Left ventricle myocardium superior (tissue), 1 donor: ENCODE data around the gene DSCAM. TPM values are rescaled to one million over a fixed set of nuclear protein-coding genes. Genes with fewer than 3 reads are reported as not detected.

Experiments
- ATAC-seq: fragments of 200-7000 bp; cut with Tn5 transposase; one replicate; pipeline ENCODE4 v1.9.1; 2020; ENCODE audit warnings: mild to moderate bottlenecking, moderate library complexity
- DNase-seq: peaks from one replicate; pipeline ENCODE4 v3.0.0-alpha.2; 2020
- intact Hi-C: fragments of 100-400 bp; cut with micrococcal nuclease; formaldehyde crosslinking; loops from one replicate; pipeline ENCODE4 v1.11.0; 2022
- total RNA-seq: library from RNA; stranded (reverse); fragmentation: NEBNext Ultra II Directional; extraction: Animal tissue kit (Norgen Biotek cat#: 25700); gene quantifications from one replicate; pipeline ENCODE4 v1.2.1, GENCODE V29; 2021
- donor health status: DM: no; HTN: yes; CAD: no; lungs with severe emphysema.

DSCAM gene
- total RNA-seq, 1 donor from 2014 or later: not detected

GRCh38 chr21:40587736-40588346, 259.1 kb downstream of the DSCAM start:
- DNase-seq: no peak
- ATAC-seq: no peak
- intact Hi-C loops: no loop called here

- DNase-seq: no peak
- intact Hi-C loops: no loop called here
- no peak for ATAC-seq
These were observed 260.4 kb downstream of the DSCAM start for GRCh38 chr21:40586575-40586974.

GRCh38 chr21:40577285-40578043, 269.5 kb downstream of the DSCAM start:
- ATAC-seq (no peak), DNase-seq (no peak)
- intact Hi-C loops: no loop called here

GRCh38 chr21:40575976-40576375, 271.0 kb downstream of the DSCAM start:
- DNase-seq (no peak), ATAC-seq (no peak)
- intact Hi-C loops: no loop called here

- DNase-seq (no peak), ATAC-seq (no peak)
- intact Hi-C loops: no loop called here
These were observed 277.6 kb downstream of the DSCAM start for GRCh38 chr21:40569357-40569756.

- no peak for DNase-seq
- intact Hi-C loops: no loop called here
- ATAC-seq: no peak
These were observed 278.2 kb downstream of the DSCAM start for GRCh38 chr21:40568807-40569206.

GRCh38 chr21:40567501-40567900, 279.5 kb downstream of the DSCAM start:
- DNase-seq: no peak
- intact Hi-C loops: no loop called here
- no peak for ATAC-seq

- no peak for ATAC-seq
- no peak for DNase-seq
- intact Hi-C loops: no loop called here
These were observed 280.5 kb downstream of the DSCAM start for GRCh38 chr21:40566486-40566885.

GRCh38 chr21:40564318-40564717, 282.6 kb downstream of the DSCAM start:
- ATAC-seq: no peak
- intact Hi-C loops: no loop called here

GRCh38 chr21:40563900-40564299, 283.1 kb downstream of the DSCAM start:
- intact Hi-C loops: no loop called here
- no peak for DNase-seq
- ATAC-seq: no peak

More at GRCh38 chr21:40564318-40564717, 282.6 kb downstream of the DSCAM start:
- no peak for DNase-seq

- no peak for DNase-seq
- intact Hi-C loops: no loop called here
- no peak for ATAC-seq
These were observed 284.5 kb downstream of the DSCAM start for GRCh38 chr21:40562242-40563002.

GRCh38 chr21:40556442-40556968, 290.5 kb downstream of the DSCAM start:
- DNase-seq (no peak), ATAC-seq (no peak)
- intact Hi-C loops: no loop called here

- ATAC-seq (no peak), DNase-seq (no peak)
- intact Hi-C loops: no loop called here
These were observed 291.9 kb downstream of the DSCAM start for GRCh38 chr21:40555021-40555528.

- no peak for ATAC-seq
- no peak for DNase-seq
- intact Hi-C loops: no loop called here
These were observed 293.2 kb downstream of the DSCAM start for GRCh38 chr21:40553781-40554180.

GRCh38 chr21:40547906-40548513, 298.9 kb downstream of the DSCAM start:
- ATAC-seq (no peak), DNase-seq (no peak)
- intact Hi-C loops: no loop called here

GRCh38 chr21:40546647-40547046, 300.3 kb downstream of the DSCAM start:
- intact Hi-C loops: no loop called here
- ATAC-seq: no peak
- DNase-seq: no peak

GRCh38 chr21:40540216-40540615, 306.7 kb downstream of the DSCAM start:
- ATAC-seq (no peak), DNase-seq (no peak)
- intact Hi-C loops: no loop called here

- intact Hi-C loops: no loop called here
- no peak for DNase-seq
- no peak for ATAC-seq
These were observed 312.1 kb downstream of the DSCAM start for GRCh38 chr21:40534886-40535285.

- DNase-seq (no peak), ATAC-seq (no peak)
- intact Hi-C loops: no loop called here
These were observed 315.4 kb downstream of the DSCAM start for GRCh38 chr21:40531431-40532110.
